Endodermal cell (in vitro differentiated cells): ENCODE measurements around the gene NOTUM. TPM values are rescaled to one million over a fixed set of nuclear protein-coding genes. Genes with fewer than 3 reads are reported as not detected.

Source experiments
- DNase-seq: peaks from one replicate; pipeline ENCODE4 v3.0.0-alpha.2; 2017
- H3K27ac ChIP-seq: 2 replicates; pipeline ENCODE4 v1.5.1; 2013; ENCODE audit warnings: mild to moderate bottlenecking, low read depth, low read length, moderate library complexity
- H3K27me3 ChIP-seq: 2 replicates; pipeline ENCODE4 v1.6.1; 2013; ENCODE audit warnings: mild to moderate bottlenecking, low read length, moderate library complexity; ENCODE audit not compliant: insufficient read depth, control insufficient read depth, poor library complexity, severe bottlenecking
- H3K36me3 ChIP-seq: 2 replicates; pipeline ENCODE4 v1.7.0; 2013; ENCODE audit warnings: mild to moderate bottlenecking, low read length, moderate library complexity; ENCODE audit not compliant: control insufficient read depth, insufficient read depth
- H3K4me1 ChIP-seq: one replicate; pipeline ENCODE4 v1.7.0; 2013; ENCODE audit warnings: low read length; ENCODE audit not compliant: control insufficient read depth, insufficient read depth
- H3K4me3 ChIP-seq: 2 replicates; pipeline ENCODE4 v1.5.1; 2013; ENCODE audit warnings: mild to moderate bottlenecking, low read length, moderate library complexity
- H3K9ac ChIP-seq: 2 replicates; pipeline ENCODE4 v1.6.1; 2013; ENCODE audit warnings: mild to moderate bottlenecking, low read length, moderate library complexity; ENCODE audit not compliant: poor library complexity, severe bottlenecking; ENCODE audit errors: extremely low read depth
- H3K9me3 ChIP-seq: 2 replicates; pipeline ENCODE4 v1.6.1; 2013; ENCODE audit warnings: mild to moderate bottlenecking, low read length, moderate library complexity; ENCODE audit not compliant: control insufficient read depth
- H3K27ac Mint-ChIP-seq: 2 replicates; pipeline ENCODE4 v1.8.0; 2020; ENCODE audit warnings: mixed read lengths
- H3K27me3 Mint-ChIP-seq: 2 replicates; pipeline ENCODE4 v1.8.0; 2021; ENCODE audit warnings: mild to moderate bottlenecking, mixed read lengths; ENCODE audit not compliant: insufficient read depth
- H3K36me3 Mint-ChIP-seq: 2 replicates; pipeline ENCODE4 v1.8.0; 2020; ENCODE audit warnings: low read depth, mixed read lengths
- H3K4me1 Mint-ChIP-seq: 2 replicates; pipeline ENCODE4 v1.8.0; 2020; ENCODE audit warnings: mixed read lengths
- H3K4me3 Mint-ChIP-seq: 2 replicates; pipeline ENCODE4 v1.8.0; 2020; ENCODE audit warnings: mild to moderate bottlenecking, moderate library complexity, mixed read lengths
- H3K9me3 Mint-ChIP-seq: 2 replicates; pipeline ENCODE4 v1.8.0; 2020; ENCODE audit warnings: mild to moderate bottlenecking, mixed read lengths
- WGBS, 2 experiments: methylation state at CpG; one replicate each; pipeline versions ENCODE4 v1.1.5 to v1.1.7; 2013; ENCODE audit warnings: missing lambda C conversion rate in 2 of 2, mixed read lengths in 1 of 2; ENCODE audit not compliant: insufficient coverage in 1 of 2, insufficient read length in 1 of 2; 5-methylcytosine and 5-hydroxymethylcytosine counted together
- total RNA-seq, 2 donors: library from RNA; stranded (reverse); fragmentation: NEBNext Ultra II Directional in 1 of 2; extraction: Animal tissue kit (Norgen Biotek cat#: 25700) in 1 of 2; gene quantifications; 2 replicates in 1 of 2; 3 replicates in 1 of 2; pipeline ENCODE4 v1.2.1, GENCODE V29; 2021
- TF ChIP-seq, protein P1 (sequence below): fragments of 200-600 bp; sonication (generic); conservative IDR thresholded peaks from 2 replicates; pipeline ENCODE4 v1.5.0; 2021; ENCODE audit warnings: antibody characterized with exemption, mild to moderate bottlenecking

Gene NOTUM
- total RNA-seq, 2 donors from 2014 or later, result 12.5 to 26.3 TPM

GRCh38 chr17:81995463-81996231, 34.7 kb upstream of the NOTUM start:
- Histone ChIP-seq H3K9me3 (no peaks in the 10 kb centered on the region), H3K4me3 (no peak overlapping the region), H3K9ac (no peak overlapping the region), H3K36me3 (no peaks in the 10 kb centered on the region), H3K27me3 (no peaks in the 10 kb centered on the region), H3K27ac (no peak overlapping the region), H3K4me1 (no peaks in the 10 kb centered on the region)
- Mint-ChIP-seq H3K27me3 (no peaks in the 10 kb centered on the region), H3K4me1 (no peaks in the 10 kb centered on the region), H3K4me3 (no peak overlapping the region), H3K27ac (peak overlapping the region; percentile 64), H3K36me3 (peaks cover 15% of the 10 kb centered on the region), H3K9me3 (no peaks in the 10 kb centered on the region)
- DNase-seq, result peak; percentile 87
- WGBS, 2 experiments, result 95 to 96% methylated on average over 21 to 29 of the region's 29 CpGs
- TF ChIP-seq, protein P1, sequence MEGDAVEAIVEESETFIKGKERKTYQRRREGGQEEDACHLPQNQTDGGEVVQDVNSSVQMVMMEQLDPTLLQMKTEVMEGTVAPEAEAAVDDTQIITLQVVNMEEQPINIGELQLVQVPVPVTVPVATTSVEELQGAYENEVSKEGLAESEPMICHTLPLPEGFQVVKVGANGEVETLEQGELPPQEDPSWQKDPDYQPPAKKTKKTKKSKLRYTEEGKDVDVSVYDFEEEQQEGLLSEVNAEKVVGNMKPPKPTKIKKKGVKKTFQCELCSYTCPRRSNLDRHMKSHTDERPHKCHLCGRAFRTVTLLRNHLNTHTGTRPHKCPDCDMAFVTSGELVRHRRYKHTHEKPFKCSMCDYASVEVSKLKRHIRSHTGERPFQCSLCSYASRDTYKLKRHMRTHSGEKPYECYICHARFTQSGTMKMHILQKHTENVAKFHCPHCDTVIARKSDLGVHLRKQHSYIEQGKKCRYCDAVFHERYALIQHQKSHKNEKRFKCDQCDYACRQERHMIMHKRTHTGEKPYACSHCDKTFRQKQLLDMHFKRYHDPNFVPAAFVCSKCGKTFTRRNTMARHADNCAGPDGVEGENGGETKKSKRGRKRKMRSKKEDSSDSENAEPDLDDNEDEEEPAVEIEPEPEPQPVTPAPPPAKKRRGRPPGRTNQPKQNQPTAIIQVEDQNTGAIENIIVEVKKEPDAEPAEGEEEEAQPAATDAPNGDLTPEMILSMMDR, result peak; percentile 56

- no peak overlapping the region for H3K27ac Mint-ChIP-seq
- Histone ChIP-seq H3K27ac (peak overlapping the region; percentile 53), H3K9me3 (no peaks in the 10 kb centered on the region), H3K9ac (no peak overlapping the region), H3K27me3 (no peaks in the 10 kb centered on the region), H3K4me1 (no peaks in the 10 kb centered on the region), H3K4me3 (no peak overlapping the region), H3K36me3 (no peaks in the 10 kb centered on the region)
- peaks cover 17% of the 10 kb centered on the region for H3K36me3 Mint-ChIP-seq
- no peak overlapping the region for H3K4me3 Mint-ChIP-seq
- no peaks in the 10 kb centered on the region for H3K27me3 Mint-ChIP-seq
- H3K9me3 Mint-ChIP-seq, result no peaks in the 10 kb centered on the region
- no peaks in the 10 kb centered on the region for H3K4me1 Mint-ChIP-seq
- DNase-seq, result no peak
- TF ChIP-seq, protein P1, result no peak
- WGBS, 2 experiments, result 94% methylated on average over 20 to 39 of the region's 39 CpGs
Measured at GRCh38 chr17:81994593-81995462, 33.8 kb upstream of the NOTUM start.

- Mint-ChIP-seq H3K4me3 (no peak overlapping the region), H3K4me1 (no peaks in the 10 kb centered on the region), H3K27me3 (no peaks in the 10 kb centered on the region), H3K36me3 (peaks cover 23% of the 10 kb centered on the region), H3K9me3 (no peaks in the 10 kb centered on the region), H3K27ac (peak overlapping the region; percentile 58)
- no peak overlapping the region for H3K4me3 ChIP-seq
- WGBS, 2 experiments, result 91 to 93% methylated on average over 24 to 37 of the region's 37 CpGs
- H3K9me3 ChIP-seq, result no peaks in the 10 kb centered on the region
- peak overlapping the region; percentile 53 for H3K27ac ChIP-seq
- H3K9ac ChIP-seq, result no peak overlapping the region
- H3K27me3 ChIP-seq, result no peaks in the 10 kb centered on the region
- TF ChIP-seq, protein P1, result no peak
- no peaks in the 10 kb centered on the region for H3K4me1 ChIP-seq
- no peak for DNase-seq
- H3K36me3 ChIP-seq, result no peaks in the 10 kb centered on the region
Measured at GRCh38 chr17:81993729-81994592, 33.0 kb upstream of the NOTUM start.
